ENCODE results near the gene CLDN6. TPM values are rescaled to one million over a fixed set of nuclear protein-coding genes. Genes with fewer than 3 reads are reported as not detected.

Gene CLDN6
- total RNA-seq, 2 donors from 2014 or later, result not detected

GRCh38 chr16:3045758-3046640 is 28.0 kb upstream of the CLDN6 start, which contains the start of gene MMP25:
TSS of gene MMP25 (plus strand) at chr16:3046561. CDS start at chr16:3046918, 357 bp downstream.
- H3K4me1 Mint-ChIP-seq, result peaks cover 15% of the 10 kb centered on the region
- H3K27ac Mint-ChIP-seq, result no peak within 1 kb of the TSS
- no peak for DNase-seq
- H3K36me3 Mint-ChIP-seq (ENCODE audit: low read depth), result peaks cover 4% of the 10 kb centered on the region
- peak within 1 kb of the TSS; percentile 86 for H3K4me3 Mint-ChIP-seq
- H3K9me3 ChIP-seq (ENCODE audit: control insufficient read depth, low read length, poor library complexity, severe bottlenecking), result no peaks in the 10 kb centered on the region
- ATAC-seq, result peak; percentile 47
- H3K27me3 Mint-ChIP-seq, result peaks cover 42% of the 10 kb centered on the region

GRCh38 chr16:3044708-3045107 is 26.7 kb upstream of the CLDN6 start:
- Mint-ChIP-seq H3K27me3 (peaks cover 54% of the 10 kb centered on the region), H3K36me3 (ENCODE audit: low read depth) (peaks cover 4% of the 10 kb centered on the region), H3K4me1 (peaks cover 12% of the 10 kb centered on the region), H3K4me3 (peak overlapping the region; percentile 86), H3K27ac (peak overlapping the region; percentile 27)
- no peaks in the 10 kb centered on the region for H3K9me3 ChIP-seq (ENCODE audit: control insufficient read depth, low read length, poor library complexity, severe bottlenecking)
- DNase-seq (no peak), ATAC-seq (no peak)

GRCh38 chr16:3042376-3042775 is 24.4 kb upstream of the CLDN6 start:
- Mint-ChIP-seq H3K36me3 (ENCODE audit: low read depth) (peaks cover 4% of the 10 kb centered on the region), H3K4me3 (no peak overlapping the region), H3K27ac (no peak overlapping the region), H3K4me1 (peaks cover 7% of the 10 kb centered on the region), H3K27me3 (peaks cover 58% of the 10 kb centered on the region)
- ATAC-seq, result no peak
- no peak for DNase-seq
- no peaks in the 10 kb centered on the region for H3K9me3 ChIP-seq (ENCODE audit: control insufficient read depth, low read length, poor library complexity, severe bottlenecking)

- Mint-ChIP-seq H3K27ac (no peak overlapping the region), H3K4me3 (no peak overlapping the region), H3K27me3 (peaks cover 67% of the 10 kb centered on the region), H3K36me3 (ENCODE audit: low read depth) (peaks cover 6% of the 10 kb centered on the region), H3K4me1 (no peaks in the 10 kb centered on the region)
- H3K9me3 ChIP-seq (ENCODE audit: control insufficient read depth, low read length, poor library complexity, severe bottlenecking), result no peaks in the 10 kb centered on the region
- DNase-seq (no peak), ATAC-seq (no peak)
Observed at GRCh38 chr16:3038896-3039295, 20.9 kb upstream of the CLDN6 start.

- DNase-seq (no peak), ATAC-seq (no peak)
- Mint-ChIP-seq H3K36me3 (ENCODE audit: low read depth) (peaks cover 7% of the 10 kb centered on the region), H3K4me3 (no peak overlapping the region), H3K27ac (no peak overlapping the region), H3K27me3 (peaks cover 67% of the 10 kb centered on the region), H3K4me1 (no peaks in the 10 kb centered on the region)
- H3K9me3 ChIP-seq (ENCODE audit: control insufficient read depth, low read length, poor library complexity, severe bottlenecking), result no peaks in the 10 kb centered on the region
Observed at GRCh38 chr16:3038256-3038655, 20.3 kb upstream of the CLDN6 start.

- Mint-ChIP-seq H3K4me3 (peak within 1 kb of the TSS; percentile 67), H3K4me1 (peaks cover 3% of the 10 kb centered on the region), H3K27me3 (peaks cover 71% of the 10 kb centered on the region), H3K27ac (no peak within 1 kb of the TSS), H3K36me3 (ENCODE audit: low read depth) (peaks cover 7% of the 10 kb centered on the region)
- H3K9me3 ChIP-seq (ENCODE audit: control insufficient read depth, low read length, poor library complexity, severe bottlenecking), result no peaks in the 10 kb centered on the region
- ATAC-seq (no peak), DNase-seq (no peak)
Observed at GRCh38 chr16:3036726-3037315, 18.8 kb upstream of the CLDN6 start, which contains the start of gene BICDL2. TSS of gene BICDL2 (minus strand) at chr16:3036944. CDS start at chr16:3035496, 1,448 bp downstream.

- Mint-ChIP-seq H3K4me1 (peaks cover 5% of the 10 kb centered on the region), H3K4me3 (peak overlapping the region; percentile 62), H3K27ac (no peak overlapping the region), H3K36me3 (ENCODE audit: low read depth) (peaks cover 7% of the 10 kb centered on the region), H3K27me3 (peaks cover 71% of the 10 kb centered on the region)
- H3K9me3 ChIP-seq (ENCODE audit: control insufficient read depth, low read length, poor library complexity, severe bottlenecking), result no peaks in the 10 kb centered on the region
- ATAC-seq, result no peak
- DNase-seq, result no peak
Observed at GRCh38 chr16:3035972-3036725, 18.2 kb upstream of the CLDN6 start.

GRCh38 chr16:3035289-3035971 is 17.4 kb upstream of the CLDN6 start:
- no peaks in the 10 kb centered on the region for H3K9me3 ChIP-seq (ENCODE audit: control insufficient read depth, low read length, poor library complexity, severe bottlenecking)
- Mint-ChIP-seq H3K27me3 (peaks cover 67% of the 10 kb centered on the region), H3K27ac (no peak overlapping the region), H3K36me3 (ENCODE audit: low read depth) (peaks cover 7% of the 10 kb centered on the region), H3K4me1 (peaks cover 5% of the 10 kb centered on the region), H3K4me3 (peak overlapping the region; percentile 62)
- no peak for DNase-seq
- ATAC-seq, result no peak

- DNase-seq (no peak), ATAC-seq (no peak)
- Mint-ChIP-seq H3K36me3 (ENCODE audit: low read depth) (peaks cover 7% of the 10 kb centered on the region), H3K27ac (peak overlapping the region; percentile 60), H3K4me3 (peak overlapping the region; percentile 5), H3K27me3 (peaks cover 60% of the 10 kb centered on the region), H3K4me1 (peaks cover 18% of the 10 kb centered on the region)
- H3K9me3 ChIP-seq (ENCODE audit: control insufficient read depth, low read length, poor library complexity, severe bottlenecking), result no peaks in the 10 kb centered on the region
Observed at GRCh38 chr16:3032624-3033023, 14.6 kb upstream of the CLDN6 start.

GRCh38 chr16:3030222-3031212 is 12.5 kb upstream of the CLDN6 start:
- peaks cover 49% of the 10 kb centered on the region for H3K27me3 Mint-ChIP-seq
- H3K36me3 Mint-ChIP-seq (ENCODE audit: low read depth), result peaks cover 5% of the 10 kb centered on the region
- DNase-seq (no peak), ATAC-seq (no peak)
- H3K27ac Mint-ChIP-seq, result peak overlapping the region; percentile 60
- peaks cover 18% of the 10 kb centered on the region for H3K4me1 Mint-ChIP-seq
- H3K9me3 ChIP-seq (ENCODE audit: control insufficient read depth, low read length, poor library complexity, severe bottlenecking), result no peaks in the 10 kb centered on the region
- peak overlapping the region; percentile 86 for H3K4me3 Mint-ChIP-seq

- Mint-ChIP-seq H3K4me1 (peaks cover 18% of the 10 kb centered on the region), H3K36me3 (ENCODE audit: low read depth) (peaks cover 4% of the 10 kb centered on the region), H3K27me3 (peaks cover 43% of the 10 kb centered on the region), H3K27ac (peak overlapping the region; percentile 60), H3K4me3 (peak overlapping the region; percentile 86)
- DNase-seq (no peak), ATAC-seq (peak; percentile 39)
- no peaks in the 10 kb centered on the region for H3K9me3 ChIP-seq (ENCODE audit: control insufficient read depth, low read length, poor library complexity, severe bottlenecking)
Observed at GRCh38 chr16:3029491-3030221, 11.7 kb upstream of the CLDN6 start.
